Upper lobe of left lung (tissue), 6 donors: ENCODE results near the gene CPM. TPM values are rescaled to one million over a fixed set of nuclear protein-coding genes. Genes with fewer than 3 reads are reported as not detected.
"Not testable (repeated sequence)": the region's sequence is repeated elsewhere in the genome, so short reads cannot be mapped to it uniquely, and the experiment has no call there.

Source experiments
- ATAC-seq, 2 donors: fragments of 200-7000 bp; cut with Tn5 transposase; one replicate each; pipeline ENCODE4 v1.9.1; 2022; ENCODE audit warnings: mild to moderate bottlenecking in 2 of 2, moderate library complexity in 2 of 2; ENCODE audit not compliant: low FRiP score in 2 of 2
- DNase-seq, 2 donors: peaks; one replicate each; pipeline ENCODE4 v3.0.0-alpha.2; 2019 to 2020
- H3K27ac ChIP-seq, 4 donors: fragments of 200-600 bp; sonication (generic); one replicate each; pipeline ENCODE4 v1.5.1; 2016 to 2019
- H3K27me3 ChIP-seq, 4 donors: fragments of 200-600 bp; sonication (generic); one replicate each; pipeline ENCODE4 v1.5.1; 2017 to 2019
- H3K36me3 ChIP-seq, 4 donors: fragments of 200-600 bp; sonication (generic); one replicate each; pipeline ENCODE4 v1.5.1; 2016 to 2019
- H3K4me1 ChIP-seq, 4 donors: fragments of 200-600 bp; sonication (generic); one replicate each; pipeline ENCODE4 v1.5.1; 2018 to 2019
- H3K4me3 ChIP-seq, 4 donors: fragments of 200-600 bp; sonication (generic); one replicate each; pipeline ENCODE4 v1.5.1; 2017 to 2019; ENCODE audit warnings: mild to moderate bottlenecking in 2 of 4, moderate library complexity in 1 of 4
- H3K9me3 ChIP-seq, 4 donors: fragments of 200-600 bp; sonication (generic); one replicate each; pipeline ENCODE4 v1.5.1; 2018 to 2019
- EP300 ChIP-seq, 4 donors: sonication (generic); formaldehyde crosslinking; IDR thresholded peaks; one replicate each; pipeline ENCODE4 v1.5.1; 2017; ENCODE audit warnings: antibody characterized with exemption in 4 of 4, control low read depth in 2 of 4
- POLR2A ChIP-seq, 4 donors: fragments of 450-650 bp; IDR thresholded peaks; one replicate each; pipeline ENCODE4 v1.5.1; 2016 to 2017; ENCODE audit warnings: antibody characterized with exemption in 4 of 4, mild to moderate bottlenecking in 2 of 4
- POLR2AphosphoS5 ChIP-seq, 2 donors: sonication (generic); formaldehyde crosslinking; IDR thresholded peaks; one replicate each; pipeline ENCODE4 v1.5.1; 2017; ENCODE audit warnings: antibody characterized with exemption in 2 of 2
- WGBS, 2 donors: methylation state at CpG; one replicate each; pipeline ENCODE4 v1.1.5; 2017 to 2018; 5-methylcytosine and 5-hydroxymethylcytosine counted together
- total RNA-seq, 6 donors: library from RNA; depleted of rRNA in 4 of 6; stranded (reverse); fragments of >200 nt in 4 of 6; gene quantifications; one replicate each; pipeline versions ENCODE4 v1.1.0 to v1.2.1, GENCODE V29; 2016 to 2021
- TF ChIP-seq, protein P1 (sequence below), 6 experiments: fragments of 450-650 bp in 4 of 6; fragments of 200-600 bp in 2 of 6; sonication (generic) in 2 of 6; IDR thresholded peaks; one replicate each; pipeline ENCODE4 v1.5.1; 2016 to 2019; ENCODE audit warnings: antibody characterized with exemption in 6 of 6
- donor health status: DM: no; HTN: no; CAD: no; lungs with moderate emphysema.
- donor health status: DM: no; HTN: yes; CAD: no; lungs with severe emphysema.

Gene CPM
- total RNA-seq, 6 donors from 2014 or later, result 143 to 393 (median 303) TPM

DNA sequence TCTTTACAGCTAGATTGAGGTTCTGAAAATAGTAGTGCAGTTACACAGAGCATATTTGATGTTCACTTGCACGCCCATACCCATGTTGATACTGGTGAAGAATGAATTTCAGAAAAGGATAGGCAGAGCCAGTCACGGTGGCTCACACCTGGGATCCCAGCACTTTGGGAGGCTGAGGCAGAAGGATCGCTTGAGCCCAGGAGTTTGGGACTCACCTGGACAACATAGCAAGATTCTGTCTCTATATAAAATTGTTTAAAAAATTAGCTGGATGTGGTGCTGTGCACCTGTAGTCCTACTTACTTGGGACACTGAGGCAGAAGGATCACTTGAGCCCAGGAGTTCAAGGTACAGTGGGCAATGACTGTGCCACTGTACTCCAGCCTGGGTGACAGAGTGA, 68.4 kb downstream of the CPM start:
- WGBS, 2 donors, result 98% methylated on average over 3 of the region's 3 CpGs
- peaks cover 0 to 4% (median 0%) of the 10 kb centered on the region in 4 donors for H3K4me1 ChIP-seq
- ATAC-seq (no peak), DNase-seq (no peak)
- peaks cover 26 to 41% (median 31%) of the 10 kb centered on the region in 4 donors for H3K36me3 ChIP-seq
- no peak overlapping the region for H3K27ac ChIP-seq
- no peaks in the 10 kb centered on the region for H3K9me3 ChIP-seq
- H3K27me3 ChIP-seq, result no peaks in the 10 kb centered on the region
- H3K4me3 ChIP-seq, result no peak overlapping the region
- no peak for TF ChIP-seq POLR2AphosphoS5 (IDR thresholded peaks at IDR 0.05)
- TF ChIP-seq POLR2A (IDR thresholded peaks at IDR 0.05), result no peak

DNA sequence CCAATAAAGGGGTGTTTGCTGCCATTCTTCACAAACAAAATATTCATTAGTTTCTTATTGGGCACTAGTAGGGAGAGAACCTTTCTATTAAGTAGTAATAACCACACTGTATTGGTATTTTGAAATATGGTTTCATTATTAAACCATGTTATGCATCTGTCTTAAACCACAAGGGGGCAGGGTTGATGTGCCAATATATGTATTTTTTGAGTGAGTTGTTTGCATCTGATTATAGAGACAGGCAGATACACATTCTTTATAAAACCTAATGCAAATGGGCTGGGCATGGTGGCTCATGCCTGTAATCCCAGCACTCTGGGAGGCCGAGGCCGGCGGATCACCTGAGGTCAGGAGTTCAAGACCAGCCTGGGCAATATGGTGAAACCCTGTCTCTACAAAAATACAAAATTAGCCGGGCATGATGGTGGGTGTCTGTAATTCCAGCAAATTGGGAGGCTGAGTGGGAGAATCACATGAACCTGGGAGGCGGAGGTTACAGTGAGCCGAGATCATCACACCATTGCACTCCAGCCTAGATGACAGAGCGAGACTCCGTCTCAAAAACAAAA, 69.0 kb downstream of the CPM start:
- H3K36me3 ChIP-seq, result peaks cover 24 to 37% (median 28%) of the 10 kb centered on the region in 4 donors
- ATAC-seq, result peak; percentile 44 to 68
- H3K9me3 ChIP-seq, result not testable (repeated sequence)

DNA sequence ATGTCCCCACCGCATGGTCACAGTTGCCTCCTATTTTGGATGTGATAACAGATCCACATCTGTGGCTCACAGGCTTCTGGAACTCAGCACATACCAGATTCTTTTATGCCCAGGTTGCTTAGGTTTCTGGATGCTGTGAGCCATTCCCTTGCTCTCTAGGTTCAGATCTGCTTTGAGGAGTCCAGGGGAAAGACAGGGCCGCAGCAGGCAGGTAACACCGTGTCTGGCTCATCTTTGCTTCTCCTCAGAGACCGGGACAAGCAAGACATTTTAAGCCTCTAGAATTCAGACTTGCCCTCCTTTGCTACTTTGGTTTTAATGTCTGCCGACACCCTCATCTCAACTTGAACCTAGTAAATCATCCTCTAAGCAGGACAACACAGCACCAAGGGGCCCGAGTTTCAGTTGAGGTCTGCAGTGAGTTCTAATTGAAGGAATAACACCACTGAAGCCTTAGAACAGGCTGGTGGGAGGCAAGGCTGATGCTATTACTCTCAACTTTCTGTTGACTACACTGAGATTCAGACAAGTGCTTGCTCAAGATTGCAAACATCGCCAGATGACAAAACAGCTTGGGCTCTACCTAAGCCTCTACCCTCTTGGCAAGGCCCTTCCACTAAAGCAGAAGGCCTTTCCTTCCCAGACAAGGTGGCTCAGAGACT, 69.7 kb downstream of the CPM start:
- TF ChIP-seq POLR2AphosphoS5 (IDR thresholded peaks at IDR 0.05) (no peak), POLR2A (IDR thresholded peaks at IDR 0.05) (no peak), EP300 (IDR thresholded peaks at IDR 0.05) (no peak)
- TF ChIP-seq, protein P1, sequence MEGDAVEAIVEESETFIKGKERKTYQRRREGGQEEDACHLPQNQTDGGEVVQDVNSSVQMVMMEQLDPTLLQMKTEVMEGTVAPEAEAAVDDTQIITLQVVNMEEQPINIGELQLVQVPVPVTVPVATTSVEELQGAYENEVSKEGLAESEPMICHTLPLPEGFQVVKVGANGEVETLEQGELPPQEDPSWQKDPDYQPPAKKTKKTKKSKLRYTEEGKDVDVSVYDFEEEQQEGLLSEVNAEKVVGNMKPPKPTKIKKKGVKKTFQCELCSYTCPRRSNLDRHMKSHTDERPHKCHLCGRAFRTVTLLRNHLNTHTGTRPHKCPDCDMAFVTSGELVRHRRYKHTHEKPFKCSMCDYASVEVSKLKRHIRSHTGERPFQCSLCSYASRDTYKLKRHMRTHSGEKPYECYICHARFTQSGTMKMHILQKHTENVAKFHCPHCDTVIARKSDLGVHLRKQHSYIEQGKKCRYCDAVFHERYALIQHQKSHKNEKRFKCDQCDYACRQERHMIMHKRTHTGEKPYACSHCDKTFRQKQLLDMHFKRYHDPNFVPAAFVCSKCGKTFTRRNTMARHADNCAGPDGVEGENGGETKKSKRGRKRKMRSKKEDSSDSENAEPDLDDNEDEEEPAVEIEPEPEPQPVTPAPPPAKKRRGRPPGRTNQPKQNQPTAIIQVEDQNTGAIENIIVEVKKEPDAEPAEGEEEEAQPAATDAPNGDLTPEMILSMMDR (IDR thresholded peaks at IDR 0.05), result no peak
- no peak for DNase-seq
- ATAC-seq, result no peak
- Histone ChIP-seq H3K9me3 (no peaks in the 10 kb centered on the region), H3K36me3 (peaks cover 17 to 38% (median 25%) of the 10 kb centered on the region in 4 donors), H3K4me3 (no peak overlapping the region), H3K27me3 (no peaks in the 10 kb centered on the region), H3K27ac (no peak overlapping the region), H3K4me1 (peaks cover 0 to 4% (median 0%) of the 10 kb centered on the region in 4 donors)
- WGBS, 2 donors, result 85 to 93% methylated on average over 6 of the region's 7 CpGs

More for the DNA sequence above, 69.0 kb downstream of the CPM start:
- peak overlapping the region in 1 of 4 donors; percentile 16 for H3K27ac ChIP-seq
- not testable (repeated sequence) for H3K4me1 ChIP-seq, H3K27me3 ChIP-seq, DNase-seq, H3K4me3 ChIP-seq
- WGBS, 2 donors, result 85 to 92% methylated on average over 8 of the region's 8 CpGs
- TF ChIP-seq, protein P1 (IDR thresholded peaks at IDR 0.05), result peak; percentile 34 to 68 (median 52)

DNA sequence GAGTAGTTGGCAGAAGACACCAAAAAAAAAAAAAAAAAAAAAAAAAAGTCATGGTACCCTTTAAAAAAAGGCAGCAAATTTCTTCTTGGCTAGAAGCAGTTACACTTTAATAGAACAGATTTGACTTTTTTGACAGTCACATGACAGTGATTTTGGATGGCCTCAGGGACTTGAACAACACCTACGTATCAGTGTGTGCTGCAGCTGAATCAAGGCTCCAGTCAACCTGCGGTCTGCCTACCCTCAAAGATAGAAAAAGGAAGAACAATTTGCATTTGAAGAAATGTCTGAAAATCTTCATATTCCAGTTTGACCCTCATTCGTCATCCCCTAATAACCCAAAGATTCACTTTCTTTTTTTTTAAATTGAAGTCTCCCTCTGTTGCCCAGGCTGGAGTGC, 71.1 kb downstream of the CPM start:
- no peak overlapping the region for H3K27ac ChIP-seq
- ATAC-seq, result no peak
- no peaks in the 10 kb centered on the region for H3K9me3 ChIP-seq
- H3K4me3 ChIP-seq, result no peak overlapping the region
- H3K36me3 ChIP-seq, result peaks cover 12 to 45% (median 23%) of the 10 kb centered on the region in 4 donors
- H3K4me1 ChIP-seq, result no peaks in the 10 kb centered on the region
- no peak for DNase-seq
- no peaks in the 10 kb centered on the region for H3K27me3 ChIP-seq
- 88 to 93% methylated on average over 3 of the region's 3 CpGs for WGBS, 2 donors
- TF ChIP-seq, protein P1 (IDR thresholded peaks at IDR 0.05), result no peak
- TF ChIP-seq POLR2AphosphoS5 (IDR thresholded peaks at IDR 0.05), result no peak
- no peak for TF ChIP-seq POLR2A (IDR thresholded peaks at IDR 0.05)
- no peak for TF ChIP-seq EP300 (IDR thresholded peaks at IDR 0.05)

DNA sequence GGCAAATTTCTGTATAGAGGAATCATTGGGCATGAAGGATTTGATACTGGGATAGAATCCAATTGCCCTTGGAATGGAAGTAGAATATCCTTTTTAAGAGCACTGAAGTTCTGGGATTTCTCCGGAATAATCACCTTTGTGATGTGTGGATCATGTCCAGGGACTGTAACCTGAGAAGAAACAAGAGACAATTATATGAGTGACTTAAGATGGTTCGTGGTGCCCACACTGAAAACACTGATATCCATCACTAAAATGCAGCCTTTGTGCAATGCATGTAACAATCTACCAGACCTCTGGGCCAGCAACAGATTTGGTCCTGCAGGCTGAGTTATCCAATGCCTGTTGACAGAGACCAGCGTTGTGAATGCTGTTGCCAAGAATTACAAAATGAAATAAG, 76.5 kb downstream of the CPM start:
- TF ChIP-seq, protein P1 (IDR thresholded peaks at IDR 0.05), result no peak
- TF ChIP-seq POLR2AphosphoS5 (IDR thresholded peaks at IDR 0.05), result no peak
- Histone ChIP-seq H3K27ac (no peak overlapping the region), H3K4me3 (no peak overlapping the region), H3K9me3 (no peaks in the 10 kb centered on the region), H3K4me1 (no peaks in the 10 kb centered on the region), H3K27me3 (no peaks in the 10 kb centered on the region), H3K36me3 (peaks cover 15 to 40% (median 22%) of the 10 kb centered on the region in 4 donors)
- ATAC-seq (no peak), DNase-seq (no peak)
- 79 to 87% methylated on average over 3 of the region's 3 CpGs for WGBS, 2 donors
